Naive thymus-derived CD4-positive, alpha-beta T cell (primary cell): ENCODE results near the gene MARK2. TPM values are rescaled to one million over a fixed set of nuclear protein-coding genes. Genes with fewer than 3 reads are reported as not detected.
A peak's percentile ranks its signal among the peaks of the same experiment; 100 is the strongest.

Experiments
- ATAC-seq: fragments of 150-1000 bp; cut with Tn5 transposase; 2 replicates; pipeline ENCODE4 v1.10.0; 2021; ENCODE audit warnings: mild to moderate bottlenecking, moderate library complexity
- CTCF ChIA-PET: fragments of 350-600 bp; sonication (Branson Sonifier 250); formaldehyde crosslinking; loops from one replicate; lab custom pipeline; 2021; ENCODE audit warnings: antibody characterized with exemption; lab: Charles Lee
- POLR2A ChIA-PET: fragments of 350-600 bp; sonication (Branson Sonifier 250); formaldehyde crosslinking; loops from one replicate; lab custom pipeline; 2021; ENCODE audit warnings: antibody characterized with exemption, inconsistent platforms; lab: Charles Lee
- DNase-seq, 9 donors: peaks; one replicate each; pipeline versions ENCODE4 v3.0.0 to v3.0.0-alpha.2; 2020 to 2022; ENCODE audit warnings: mixed read lengths in 1 of 9
- H3K27ac ChIP-seq: one replicate; pipeline ENCODE4 v1.7.0; 2013; ENCODE audit warnings: mild to moderate bottlenecking, low read depth, low read length, moderate library complexity
- H3K27me3 ChIP-seq, 2 donors: one replicate each; pipeline ENCODE4 v1.7.0; 2013; ENCODE audit warnings: low read length in 2 of 2, mild to moderate bottlenecking in 2 of 2, moderate library complexity in 2 of 2; ENCODE audit not compliant: control insufficient read depth in 2 of 2, insufficient read depth in 2 of 2
- H3K36me3 ChIP-seq, 3 experiments: 1 replicate in 2 of 3; 2 replicates in 1 of 3; pipeline ENCODE4 v1.7.0; 2013; ENCODE audit warnings: low read length in 3 of 3, mild to moderate bottlenecking in 3 of 3, moderate library complexity in 1 of 3; ENCODE audit not compliant: insufficient read depth in 3 of 3, control insufficient read depth in 2 of 3
- H3K4me1 ChIP-seq, 2 donors: one replicate each; pipeline ENCODE4 v1.7.0; 2013; ENCODE audit warnings: low read length in 2 of 2, mild to moderate bottlenecking in 2 of 2, moderate library complexity in 1 of 2; ENCODE audit not compliant: control insufficient read depth in 2 of 2, insufficient read depth in 2 of 2
- H3K4me3 ChIP-seq: 2 replicates; pipeline ENCODE4 v1.7.0; 2013; ENCODE audit warnings: mild to moderate bottlenecking, low read length
- H3K9me3 ChIP-seq, 3 experiments: 1 replicate in 2 of 3; 2 replicates in 1 of 3; pipeline ENCODE4 v1.7.0; 2013; ENCODE audit warnings: low read length in 3 of 3; ENCODE audit not compliant: control insufficient read depth in 2 of 3
- H3K27ac Mint-ChIP-seq, 9 donors: one replicate each; pipeline ENCODE4 v1.8.0; 2020 to 2022; ENCODE audit warnings: mixed read lengths in 9 of 9, mild to moderate bottlenecking in 8 of 9, moderate library complexity in 5 of 9, inconsistent platforms in 2 of 9
- H3K27me3 Mint-ChIP-seq, 5 donors: one replicate each; pipeline ENCODE4 v1.8.0; 2021 to 2022; ENCODE audit warnings: mixed read lengths in 5 of 5, mild to moderate bottlenecking in 1 of 5
- H3K36me3 Mint-ChIP-seq, 5 donors: one replicate each; pipeline ENCODE4 v1.8.0; 2020 to 2022; ENCODE audit warnings: mixed read lengths in 5 of 5, mild to moderate bottlenecking in 3 of 5, inconsistent platforms in 1 of 5
- H3K4me1 Mint-ChIP-seq, 7 donors: one replicate each; pipeline ENCODE4 v1.8.0; 2020 to 2022; ENCODE audit warnings: mixed read lengths in 7 of 7, mild to moderate bottlenecking in 3 of 7, inconsistent platforms in 1 of 7
- H3K4me3 Mint-ChIP-seq, 10 donors: one replicate each; pipeline ENCODE4 v1.8.0; 2020 to 2022; ENCODE audit warnings: mild to moderate bottlenecking in 10 of 10, mixed read lengths in 10 of 10, moderate library complexity in 6 of 10, inconsistent platforms in 2 of 10
- H3K9me3 Mint-ChIP-seq, 11 donors: one replicate each; pipeline ENCODE4 v1.8.0; 2020 to 2022; ENCODE audit warnings: mixed read lengths in 11 of 11, mild to moderate bottlenecking in 4 of 11, inconsistent platforms in 1 of 11, moderate library complexity in 1 of 11
- intact Hi-C, 2 donors: fragments of 100-400 bp; cut with micrococcal nuclease; formaldehyde crosslinking; loops; one replicate each; pipeline ENCODE4 v1.15.1; 2023
- polyA plus RNA-seq, 2 donors: library from polyadenylated mRNA; unstranded; fragments of 300-500 nt; fragmentation: Illumina TruSeq; gene quantifications; one replicate each; pipeline ENCODE4 v1.2.3, GENCODE V29; 2021
- total RNA-seq, 6 experiments: library from RNA in 5 of 6; stranded (reverse) in 5 of 6; gene quantifications; 1 replicate in 5 of 6; 2 replicates in 1 of 6; pipeline ENCODE4 v1.2.3 and lab custom pipeline; 2021 to 2026

MARK2 gene
- total and polyA plus RNA-seq, 7 experiments from 2014 or later, result 29.4 to 69.1 (median 56.8) TPM

- peak overlapping the region; percentile 10 for H3K4me3 ChIP-seq
- intact Hi-C loops, result loop anchor here in 1 of 2 donors (2.0 kb wide), 1 partner anchor 37 kb away; no protein-coding TSS in a partner anchor
- ChIA-PET CTCF (interaction anchor here (1.1 to 1.5 kb wide), 3 partner anchors 31 to 33 kb away, joined by 3 to 7 read pairs (median 4); partner anchors contain the start of gene MARK2), POLR2A (interaction anchor here (1.3 to 2.4 kb wide), 5 partner anchors 10 to 31 kb away, joined by 4 to 11 read pairs (median 5); partner anchors contain the start of gene MARK2)
- peaks cover 0 to 20% (median 3%) of the 10 kb centered on the region in 5 donors for H3K36me3 Mint-ChIP-seq
- no peaks in the 10 kb centered on the region for H3K36me3 ChIP-seq
- DNase-seq (peak in 7 of 9 donors; percentile 50 to 69 (median 59)), ATAC-seq (peak; percentile 37)
- peak overlapping the region; percentile 66 to 95 (median 91) for H3K27ac Mint-ChIP-seq
- H3K9me3 ChIP-seq, result no peaks in the 10 kb centered on the region
- peaks cover 0 to 1% (median 0%) of the 10 kb centered on the region in 11 donors for H3K9me3 Mint-ChIP-seq
- H3K27me3 ChIP-seq, result no peaks in the 10 kb centered on the region
- H3K4me3 Mint-ChIP-seq, result peak overlapping the region; percentile 61 to 84 (median 78)
- peaks cover 80 to 86% of the 10 kb centered on the region in 2 donors for H3K4me1 ChIP-seq
- H3K27me3 Mint-ChIP-seq, result no peaks in the 10 kb centered on the region
- H3K4me1 Mint-ChIP-seq, result peaks cover 73 to 98% (median 91%) of the 10 kb centered on the region in 7 donors
- peak overlapping the region; percentile 21 for H3K27ac ChIP-seq
Measured at GRCh38 chr11:63869683-63870082, 30.8 kb downstream of the MARK2 start.

GRCh38 chr11:63870351-63871140 is 31.6 kb downstream of the MARK2 start:
- Histone ChIP-seq H3K36me3 (peaks cover 0 to 4% (median 0%) of the 10 kb centered on the region in 3 experiments), H3K27me3 (no peaks in the 10 kb centered on the region), H3K9me3 (no peaks in the 10 kb centered on the region), H3K4me1 (peaks cover 72 to 78% of the 10 kb centered on the region in 2 donors), H3K27ac (peak overlapping the region; percentile 21), H3K4me3 (no peak overlapping the region)
- no peaks in the 10 kb centered on the region for H3K27me3 Mint-ChIP-seq
- no peak for ATAC-seq
- intact Hi-C loops, result no loop called here
- peaks cover 0 to 17% (median 3%) of the 10 kb centered on the region in 5 donors for H3K36me3 Mint-ChIP-seq
- peak overlapping the region; percentile 56 to 95 (median 79) for H3K27ac Mint-ChIP-seq
- peaks cover 72 to 95% (median 89%) of the 10 kb centered on the region in 7 donors for H3K4me1 Mint-ChIP-seq
- H3K9me3 Mint-ChIP-seq, result peaks cover 0 to 1% (median 0%) of the 10 kb centered on the region in 11 donors
- no peak for DNase-seq
- ChIA-PET CTCF (interaction anchor here (0.9 to 1.5 kb wide), 2 partner anchors 32 to 33 kb away, joined by 3 to 7 read pairs; partner anchors contain the start of gene MARK2), POLR2A (interaction anchor here (0.6 to 2.4 kb wide), 6 partner anchors 10 to 32 kb away, joined by 3 to 11 read pairs (median 4); partner anchors contain the start of gene MARK2)
- H3K4me3 Mint-ChIP-seq, result peak overlapping the region in 9 of 10 donors; percentile 43 to 84 (median 75)

- H3K4me1 Mint-ChIP-seq, result peaks cover 58 to 88% (median 83%) of the 10 kb centered on the region in 7 donors
- peak in 3 of 9 donors; percentile 11 to 44 (median 23) for DNase-seq
- CTCF ChIA-PET, result interaction anchor here (1.9 to 2.4 kb wide), 3 partner anchors 12 to 35 kb away, joined by 5 to 18 read pairs (median 9); partner anchors contain the start of gene MARK2
- H3K27ac Mint-ChIP-seq, result peak overlapping the region in 7 of 9 donors; percentile 8 to 70 (median 41)
- Histone ChIP-seq H3K27ac (no peak overlapping the region), H3K4me1 (peaks cover 56 to 62% of the 10 kb centered on the region in 2 donors), H3K4me3 (no peak overlapping the region), H3K27me3 (no peaks in the 10 kb centered on the region), H3K36me3 (peaks cover 0 to 10% (median 0%) of the 10 kb centered on the region in 3 experiments), H3K9me3 (no peaks in the 10 kb centered on the region)
- POLR2A ChIA-PET, result interaction anchor here (1.0 to 5.5 kb wide), 3 partner anchors 14 to 46 kb away, joined by 4 to 51 read pairs (median 6); partner anchors contain the start of gene MARK2
- H3K27me3 Mint-ChIP-seq, result no peaks in the 10 kb centered on the region
- H3K9me3 Mint-ChIP-seq, result peaks cover 0 to 1% (median 0%) of the 10 kb centered on the region in 11 donors
- intact Hi-C loops, result loop anchor here in 1 of 2 donors (1.0 kb wide), 2 partner anchors 16 to 35 kb away; no protein-coding TSS in a partner anchor
- ATAC-seq, result peak; percentile 96
- H3K4me3 Mint-ChIP-seq, result peak overlapping the region; percentile 45 to 72 (median 62)
- H3K36me3 Mint-ChIP-seq, result peaks cover 0 to 12% (median 0%) of the 10 kb centered on the region in 5 donors
Measured at GRCh38 chr11:63871962-63872799, 33.3 kb downstream of the MARK2 start.

GRCh38 chr11:63872800-63873197 is 33.9 kb downstream of the MARK2 start:
- H3K4me3 ChIP-seq, result no peak overlapping the region
- peak overlapping the region in 9 of 10 donors; percentile 21 to 69 (median 59) for H3K4me3 Mint-ChIP-seq
- ChIA-PET POLR2A (interaction anchor here (1.6 to 5.5 kb wide), 2 partner anchors 14 to 34 kb away, joined by 6 to 51 read pairs; partner anchors contain the start of gene MARK2), CTCF (interaction anchor here (0.5 to 2.4 kb wide), 5 partner anchors 11 to 105 kb away, joined by 3 to 18 read pairs (median 5); partner anchors contain the start of gene MARK2)
- peaks cover 0 to 12% (median 0%) of the 10 kb centered on the region in 5 donors for H3K36me3 Mint-ChIP-seq
- H3K9me3 Mint-ChIP-seq, result peaks cover 0 to 1% (median 0%) of the 10 kb centered on the region in 11 donors
- ATAC-seq, result no peak
- H3K27me3 Mint-ChIP-seq, result no peaks in the 10 kb centered on the region
- no peaks in the 10 kb centered on the region for H3K9me3 ChIP-seq
- no peak for DNase-seq
- peaks cover 0 to 10% (median 0%) of the 10 kb centered on the region in 3 experiments for H3K36me3 ChIP-seq
- H3K27ac ChIP-seq, result no peak overlapping the region
- peaks cover 50 to 56% of the 10 kb centered on the region in 2 donors for H3K4me1 ChIP-seq
- no peaks in the 10 kb centered on the region for H3K27me3 ChIP-seq
- intact Hi-C loops, result loop anchor here in 1 of 2 donors (1.0 kb wide), 2 partner anchors 16 to 35 kb away; no protein-coding TSS in a partner anchor
- H3K4me1 Mint-ChIP-seq, result peaks cover 54 to 85% (median 79%) of the 10 kb centered on the region in 7 donors
- H3K27ac Mint-ChIP-seq, result peak overlapping the region in 6 of 9 donors; percentile 23 to 80 (median 57)

GRCh38 chr11:63873311-63873710 is 34.4 kb downstream of the MARK2 start:
- Mint-ChIP-seq H3K9me3 (peaks cover 0 to 1% (median 0%) of the 10 kb centered on the region in 11 donors), H3K27ac (peak overlapping the region in 6 of 9 donors; percentile 25 to 62 (median 52)), H3K4me3 (peak overlapping the region in 6 of 10 donors; percentile 21 to 69 (median 46)), H3K27me3 (no peaks in the 10 kb centered on the region), H3K4me1 (peaks cover 56 to 85% (median 79%) of the 10 kb centered on the region in 7 donors), H3K36me3 (peaks cover 0 to 14% (median 0%) of the 10 kb centered on the region in 5 donors)
- ChIA-PET POLR2A (interaction anchor here (1.6 to 5.5 kb wide), 2 partner anchors 13 to 35 kb away, joined by 6 to 51 read pairs; partner anchors contain the start of gene MARK2), CTCF (interaction anchor here (0.5 to 2.4 kb wide), 7 partner anchors 10 to 532 kb away, joined by 3 to 18 read pairs (median 5); partner anchors contain the start of gene MARK2)
- ATAC-seq (no peak), DNase-seq (no peak)
- intact Hi-C loops, result no loop called here
- H3K27me3 ChIP-seq, result no peaks in the 10 kb centered on the region
- peaks cover 0 to 10% (median 0%) of the 10 kb centered on the region in 3 experiments for H3K36me3 ChIP-seq
- H3K27ac ChIP-seq, result no peak overlapping the region
- H3K9me3 ChIP-seq, result no peaks in the 10 kb centered on the region
- H3K4me3 ChIP-seq, result no peak overlapping the region
- H3K4me1 ChIP-seq, result peaks cover 45 to 51% of the 10 kb centered on the region in 2 donors
